HK-2 (cell line): ENCODE measurements around the gene PTGFRN.

Experiments
- DNase-seq: peaks from one replicate; pipeline ENCODE4 v3.0.0-alpha.2; 2018; ENCODE audit not compliant: unreplicated experiment

PTGFRN gene

DNA sequence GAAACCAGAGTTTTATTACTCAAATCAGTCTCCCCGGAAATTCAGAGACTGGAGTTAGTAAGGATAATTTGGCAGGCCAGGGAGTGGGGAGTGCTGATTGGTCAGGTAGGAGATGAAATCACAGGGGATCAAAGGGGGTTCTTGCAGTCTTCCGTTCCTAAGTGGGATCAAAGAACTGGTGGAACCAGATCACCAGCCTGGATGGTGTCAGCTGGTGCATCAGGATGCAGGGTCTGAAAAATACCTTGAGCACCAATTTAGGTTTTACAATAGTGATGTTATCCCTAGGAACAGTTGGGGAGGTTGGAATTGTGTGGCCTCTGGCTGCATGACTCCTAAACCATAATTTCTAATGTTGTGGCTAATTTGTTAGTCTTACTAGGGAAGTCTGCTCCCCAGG lies 90.4 kb downstream of the PTGFRN start:
- no peak for DNase-seq

DNA sequence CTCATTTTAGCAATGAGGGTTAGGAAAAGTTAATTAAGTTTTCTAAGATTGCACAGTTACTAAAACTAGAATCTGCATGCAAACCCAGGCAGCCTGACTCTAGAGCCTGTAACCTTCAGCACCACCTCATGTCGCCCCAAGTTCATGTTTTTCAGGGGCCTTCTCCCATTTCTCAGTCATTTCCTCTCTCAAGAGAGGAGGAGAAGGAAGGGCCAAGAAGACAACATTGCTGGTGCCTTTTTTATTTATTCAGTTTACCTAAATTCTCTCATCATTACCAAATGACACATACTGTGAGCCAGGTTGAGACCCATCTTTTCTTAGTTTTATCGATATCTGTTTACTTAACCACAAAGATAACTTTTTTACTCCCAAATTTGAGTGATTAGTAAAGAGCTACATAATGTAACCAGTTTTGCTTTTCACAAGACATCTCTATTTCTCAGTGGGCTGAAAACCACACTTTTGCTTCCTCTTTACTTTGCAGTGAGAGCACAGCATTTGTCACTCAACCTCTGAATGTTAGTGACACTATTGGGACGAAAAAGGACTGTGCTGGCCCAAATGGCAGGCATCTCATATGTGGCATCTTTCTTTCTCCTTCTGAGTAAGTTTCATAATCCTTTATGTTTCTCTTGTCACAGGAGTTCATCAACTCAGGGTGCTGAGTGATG lies 91.7 kb downstream of the PTGFRN start, which contains the start of gene CD101:
CD101 (plus strand) TSS at position 507 of the 674 bp plus-strand sequence; CDS start at position 565, 58 bp downstream.
- no peak for DNase-seq

DNA sequence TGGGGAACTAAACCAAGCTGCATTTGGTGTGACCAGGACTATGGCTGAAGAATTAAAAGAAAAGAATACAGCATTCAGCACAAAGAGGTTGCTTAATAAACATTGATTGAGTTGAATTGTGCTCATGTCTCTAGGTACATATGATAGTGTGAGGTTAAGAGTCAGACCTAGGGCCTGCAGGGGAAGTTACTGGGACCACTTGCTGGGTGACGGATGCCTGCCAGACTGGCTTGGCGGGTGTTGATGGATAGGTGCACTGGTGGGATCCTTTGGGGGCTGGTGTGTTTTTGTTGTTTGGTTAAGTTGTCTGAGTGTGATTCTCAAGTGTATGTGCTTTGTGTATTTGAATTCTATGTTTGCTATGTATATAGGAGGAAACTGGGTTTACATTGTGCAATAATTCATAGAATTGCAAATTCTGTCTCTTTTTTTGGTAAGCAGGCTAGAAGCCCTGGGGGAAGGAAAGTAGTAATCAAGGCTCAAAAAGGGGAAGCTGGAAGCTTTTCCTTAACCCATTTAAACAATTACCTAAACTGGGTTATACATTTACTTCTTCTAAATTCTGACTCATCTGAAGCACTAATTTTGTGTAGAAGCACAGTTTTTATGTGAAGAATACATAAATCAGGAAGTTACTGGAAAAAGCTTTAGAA lies 93.6 kb downstream of the PTGFRN start:
- DNase-seq = no peak

DNA sequence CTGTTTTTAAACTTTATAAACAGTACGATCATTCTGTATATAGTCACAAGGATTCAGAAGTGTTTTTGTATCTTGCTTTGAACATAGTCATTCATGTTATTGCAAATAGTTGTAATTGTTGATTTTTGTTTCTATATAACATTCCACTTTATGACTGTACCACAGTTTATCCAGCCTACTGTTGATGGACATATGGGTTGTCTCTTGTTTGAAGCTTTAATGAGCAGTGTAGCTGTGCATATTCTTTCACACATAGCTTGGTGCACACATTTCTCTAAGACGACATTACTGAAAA lies 98.0 kb downstream of the PTGFRN start:
- DNase-seq = no peak

GRCh38 chr1:117008656-117009055 lies 98.9 kb downstream of the PTGFRN start:
- no peak for DNase-seq

GRCh38 chr1:117009132-117009531 lies 99.4 kb downstream of the PTGFRN start:
- no peak for DNase-seq

DNA sequence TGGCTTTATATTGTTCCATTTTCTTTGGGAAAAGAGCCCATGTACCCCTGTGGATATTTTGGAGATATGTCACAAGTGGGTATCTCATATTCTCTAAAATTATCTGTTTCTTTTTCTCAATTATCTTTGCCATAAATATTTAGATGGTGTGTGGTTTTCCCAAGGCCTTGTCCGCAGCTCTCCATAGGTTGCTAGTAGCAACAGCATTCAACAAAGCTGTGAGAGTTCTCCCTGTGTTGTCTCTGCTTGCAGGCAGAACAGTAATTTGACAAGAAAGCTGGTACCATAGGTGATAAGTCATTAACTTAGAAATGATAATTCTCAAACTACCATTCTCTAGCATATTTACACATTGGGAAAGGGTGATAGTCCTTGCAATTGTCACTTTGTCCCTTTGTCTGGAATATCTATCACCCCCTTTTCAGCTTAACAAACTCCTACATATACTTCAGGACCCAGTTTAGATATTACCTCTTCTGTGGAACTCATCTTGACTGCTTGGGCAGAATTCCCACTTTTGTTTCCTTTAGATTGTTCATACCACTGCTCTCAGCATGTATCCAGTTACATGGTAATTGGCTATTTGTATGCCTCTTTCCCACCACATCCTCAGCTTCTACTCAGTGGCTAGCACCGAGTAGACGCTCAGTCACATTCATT lies 100.7 kb downstream of the PTGFRN start:
- DNase-seq = no peak

- no peak for DNase-seq
Observed at GRCh38 chr1:117011334-117011733, 101.6 kb downstream of the PTGFRN start.

- no peak for DNase-seq
Observed at GRCh38 chr1:117013309-117013858, 103.7 kb downstream of the PTGFRN start.

GRCh38 chr1:117014209-117014608 lies 104.5 kb downstream of the PTGFRN start:
- no peak for DNase-seq

DNA sequence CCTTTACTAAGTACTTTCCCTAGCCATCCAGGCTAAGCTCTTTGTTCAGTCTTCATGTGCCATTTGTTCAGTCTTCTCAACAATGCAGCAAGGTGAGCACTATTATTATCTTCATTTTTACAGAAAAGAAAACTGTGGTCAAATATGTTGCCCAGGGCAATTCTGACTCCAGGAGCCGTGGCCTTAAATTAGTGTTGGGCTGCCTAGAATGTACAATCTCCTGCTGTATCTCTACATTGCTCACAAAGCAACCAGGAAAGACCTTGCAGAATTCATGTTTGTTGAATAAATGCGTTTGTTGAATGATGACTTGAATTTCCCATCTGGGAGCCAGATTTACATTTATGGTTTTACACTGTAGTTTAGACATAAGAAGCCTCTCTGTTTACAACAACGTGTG lies 106.0 kb downstream of the PTGFRN start:
- no peak for DNase-seq

DNA sequence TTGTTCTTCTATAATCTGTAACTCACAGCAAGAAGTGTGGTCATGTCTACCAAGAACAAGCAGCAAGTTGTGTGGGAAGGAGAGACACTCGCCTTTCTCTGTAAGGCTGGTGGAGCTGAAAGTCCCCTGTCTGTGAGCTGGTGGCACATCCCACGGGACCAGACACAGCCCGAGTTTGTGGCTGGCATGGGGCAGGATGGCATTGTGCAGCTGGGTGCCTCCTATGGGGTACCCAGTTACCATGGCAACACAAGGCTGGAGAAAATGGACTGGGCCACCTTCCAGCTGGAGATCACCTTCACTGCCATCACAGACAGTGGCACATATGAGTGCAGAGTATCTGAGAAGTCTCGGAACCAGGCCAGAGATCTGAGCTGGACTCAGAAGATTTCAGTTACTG lies 107.3 kb downstream of the PTGFRN start:
- no peak for DNase-seq

GRCh38 chr1:117017648-117018047 lies 107.9 kb downstream of the PTGFRN start:
- DNase-seq = no peak

GRCh38 chr1:117020526-117021156 lies 110.9 kb downstream of the PTGFRN start:
- DNase-seq = no peak

GRCh38 chr1:117022114-117022513 lies 112.4 kb downstream of the PTGFRN start:
- DNase-seq = no peak

GRCh38 chr1:117025568-117025967 lies 115.9 kb downstream of the PTGFRN start:
- no peak for DNase-seq

DNA sequence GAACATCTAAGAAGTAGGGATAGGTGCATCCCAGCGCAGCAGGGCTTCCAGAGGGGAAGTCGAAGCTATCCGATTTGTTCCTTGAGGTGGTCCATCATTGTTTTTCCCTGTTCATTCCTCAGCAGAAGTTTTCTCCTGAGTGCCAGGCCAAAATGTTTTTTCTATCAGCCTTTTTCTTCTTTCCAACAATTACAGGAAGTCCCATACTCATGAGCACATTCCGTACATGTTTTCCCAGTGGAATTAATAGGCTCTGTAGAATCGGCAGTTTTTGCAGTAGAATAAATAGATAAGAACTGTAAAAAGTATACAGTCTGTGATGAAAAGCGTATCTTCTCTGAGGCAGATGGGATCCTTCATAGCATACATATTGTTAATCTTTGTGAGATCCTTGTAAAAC lies 116.6 kb downstream of the PTGFRN start:
- no peak for DNase-seq

- no peak for DNase-seq
Observed at GRCh38 chr1:117029685-117030084, 120.0 kb downstream of the PTGFRN start.

DNA sequence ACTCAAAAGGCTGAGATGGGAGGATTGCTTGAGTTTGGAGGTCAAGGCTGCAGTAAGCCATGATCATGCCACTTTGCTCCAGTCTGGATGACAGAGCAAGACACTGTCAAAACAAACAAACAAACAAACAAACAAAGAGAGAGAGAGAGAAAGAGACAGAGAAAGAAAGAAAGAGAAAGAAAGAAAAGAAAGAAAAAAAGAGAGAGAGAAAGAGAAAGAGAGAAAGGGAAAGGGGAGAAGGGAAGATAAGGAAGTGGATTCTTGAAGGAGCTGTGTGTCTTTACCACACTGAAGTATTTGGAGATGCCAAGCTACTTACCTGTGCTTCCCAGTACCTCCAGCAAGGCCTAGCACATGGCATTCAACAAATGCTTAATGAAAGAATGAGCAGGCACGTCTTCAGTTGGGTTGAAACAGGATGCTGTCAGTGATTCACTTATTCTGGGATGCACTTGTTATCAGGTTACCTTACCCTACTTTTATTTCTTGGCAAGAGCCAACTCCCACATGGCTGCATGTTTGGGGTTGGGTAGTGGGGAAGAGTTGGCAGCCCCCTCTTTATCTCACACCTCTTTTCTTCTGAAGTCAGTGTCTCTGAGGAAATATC lies 120.7 kb downstream of the PTGFRN start:
- no peak for DNase-seq

GRCh38 chr1:117032266-117032665 lies 122.5 kb downstream of the PTGFRN start:
- no peak for DNase-seq

GRCh38 chr1:117032681-117033539 lies 123.2 kb downstream of the PTGFRN start:
- DNase-seq = no peak
